HG02798 (cell line): Measurements from ENCODE around the gene PRKCZ.
"Not testable (repeated sequence)": the region's sequence is repeated elsewhere in the genome, so short reads cannot be mapped to it uniquely, and the experiment has no call there.

Experiments
- ATAC-seq: cut with Tn5 transposase; IDR thresholded peaks from one replicate; pipeline ENCODE4 v1.9.1; 2021; ENCODE audit warnings: mild to moderate bottlenecking; ENCODE audit not compliant: unreplicated experiment, poor library complexity

PRKCZ gene

GRCh38 chr1:2110738-2111673 is 60.8 kb downstream of the PRKCZ start:
- ATAC-seq, result no peak

- ATAC-seq, result no peak
These were observed 61.4 kb downstream of the PRKCZ start for GRCh38 chr1:2111674-2112035.

- ATAC-seq, result no peak
These were observed 62.1 kb downstream of the PRKCZ start for GRCh38 chr1:2112280-2112701.

GRCh38 chr1:2113620-2114135 is 63.5 kb downstream of the PRKCZ start:
- no peak for ATAC-seq

- not testable (repeated sequence) for ATAC-seq
These were observed 64.4 kb downstream of the PRKCZ start for GRCh38 chr1:2114635-2115007.

- no peak for ATAC-seq
These were observed 64.9 kb downstream of the PRKCZ start for GRCh38 chr1:2115008-2115641.

- ATAC-seq, result no peak
These were observed 65.6 kb downstream of the PRKCZ start for GRCh38 chr1:2115702-2116341.

GRCh38 chr1:2119886-2120285 is 69.7 kb downstream of the PRKCZ start:
- no peak for ATAC-seq

- ATAC-seq, result no peak
These were observed 71.0 kb downstream of the PRKCZ start for GRCh38 chr1:2121101-2121691.

GRCh38 chr1:2121794-2122193 is 71.6 kb downstream of the PRKCZ start:
- ATAC-seq, result not testable (repeated sequence)

GRCh38 chr1:2124446-2125198 is 74.4 kb downstream of the PRKCZ start:
- ATAC-seq, result no peak

GRCh38 chr1:2125350-2126211 is 75.4 kb downstream of the PRKCZ start:
- ATAC-seq, result no peak

GRCh38 chr1:2126331-2127186 is 76.3 kb downstream of the PRKCZ start:
- ATAC-seq, result no peak

- ATAC-seq, result no peak
These were observed 77.3 kb downstream of the PRKCZ start for GRCh38 chr1:2127187-2128145.

GRCh38 chr1:2128189-2128901 is 78.1 kb downstream of the PRKCZ start:
- no peak for ATAC-seq

- no peak for ATAC-seq
These were observed 79.2 kb downstream of the PRKCZ start for GRCh38 chr1:2129256-2129943.
